GM23338 (cell line): ENCODE measurements around the gene AGAP1. TPM values are rescaled to one million over a fixed set of nuclear protein-coding genes. Genes with fewer than 3 reads are reported as not detected.

Source experiments
- ATAC-seq: fragments of 200-7000 bp; cut with Tn5 transposase; 3 replicates; pipeline ENCODE4 v1.9.1; 2020
- DNase-seq: peaks from one replicate; pipeline ENCODE4 v3.0.0-alpha.2; 2015; ENCODE audit warnings: low spot score
- H2AFZ ChIP-seq: fragments of 200-600 bp; sonication (generic); 2 replicates; pipeline ENCODE4 v1.8.0; 2016; ENCODE audit warnings: antibody characterized with exemption, mild to moderate bottlenecking, moderate library complexity
- H3F3A ChIP-seq: fragments of 200-600 bp; sonication (generic); replicated peaks from 2 replicates; pipeline ENCODE4 v1.8.0; 2017; ENCODE audit warnings: antibody characterized with exemption, mixed run types, low read depth
- H3K27ac ChIP-seq: fragments of 200-600 bp; sonication (generic); 2 replicates; pipeline ENCODE4 v1.6.1; 2016; ENCODE audit warnings: low read depth
- H3K27me3 ChIP-seq: fragments of 200-600 bp; sonication (generic); 2 replicates; pipeline ENCODE4 v1.8.0; 2016; ENCODE audit warnings: mild to moderate bottlenecking, mixed run types, moderate library complexity; ENCODE audit not compliant: insufficient read depth
- H3K36me3 ChIP-seq: fragments of 200-600 bp; sonication (generic); 2 replicates; pipeline ENCODE4 v1.8.0; 2016; ENCODE audit warnings: mild to moderate bottlenecking; ENCODE audit not compliant: insufficient read depth
- H3K4me1 ChIP-seq: fragments of 200-600 bp; sonication (generic); 2 replicates; pipeline ENCODE4 v1.8.0; 2016; ENCODE audit warnings: mild to moderate bottlenecking, moderate library complexity; ENCODE audit not compliant: insufficient read depth
- H3K4me2 ChIP-seq: fragments of 200-600 bp; sonication (generic); 2 replicates; pipeline ENCODE4 v1.7.1; 2017; ENCODE audit warnings: mixed run types
- H3K4me3 ChIP-seq: fragments of 200-600 bp; sonication (generic); 2 replicates; pipeline ENCODE4 v1.6.1; 2016; ENCODE audit warnings: mixed run types
- H3K79me2 ChIP-seq: fragments of 200-600 bp; sonication (generic); replicated peaks from 2 replicates; pipeline ENCODE4 v1.8.0; 2017; ENCODE audit warnings: mild to moderate bottlenecking; ENCODE audit not compliant: insufficient read depth
- H3K9me2 ChIP-seq: fragments of 200-600 bp; sonication (generic); 2 replicates; pipeline ENCODE4 v1.8.0; 2017; ENCODE audit not compliant: insufficient read depth
- H4K20me1 ChIP-seq: fragments of 200-600 bp; sonication (generic); replicated peaks from 2 replicates; pipeline ENCODE4 v1.8.0; 2017; ENCODE audit warnings: mild to moderate bottlenecking; ENCODE audit not compliant: insufficient read depth
- H3K27ac Mint-ChIP-seq: 2 replicates; pipeline ENCODE4 v1.8.0; 2020; ENCODE audit warnings: inconsistent platforms, mild to moderate bottlenecking, moderate library complexity, mixed read lengths
- H3K27me3 Mint-ChIP-seq: 3 replicates; pipeline ENCODE4 v1.8.0; 2022; ENCODE audit warnings: low read depth, mild to moderate bottlenecking, moderate library complexity, mixed read lengths, inconsistent platforms; ENCODE audit not compliant: insufficient read depth, poor library complexity
- H3K36me3 Mint-ChIP-seq: 3 replicates; pipeline ENCODE4 v1.8.0; 2021; ENCODE audit warnings: low read depth, mild to moderate bottlenecking, inconsistent platforms, moderate library complexity, mixed read lengths
- H3K4me1 Mint-ChIP-seq: 3 replicates; pipeline ENCODE4 v1.8.0; 2020; ENCODE audit warnings: mild to moderate bottlenecking, inconsistent platforms, mixed read lengths
- H3K4me3 Mint-ChIP-seq: 3 replicates; pipeline ENCODE4 v1.8.0; 2021; ENCODE audit warnings: moderate library complexity, mild to moderate bottlenecking, inconsistent platforms, mixed read lengths
- H3K9me3 Mint-ChIP-seq: 3 replicates; pipeline ENCODE4 v1.8.0; 2020; ENCODE audit warnings: moderate library complexity, mild to moderate bottlenecking, inconsistent platforms, mixed read lengths
- CTCF ChIP-seq, 2 experiments: fragments of 200-600 bp in 1 of 2; sonication (generic) in 1 of 2; conservative IDR thresholded peaks; 2 replicates each; pipeline versions ENCODE4 v1.5.1 to v1.6.1; 2016 to 2017; ENCODE audit warnings: antibody characterized with exemption in 2 of 2, low read depth in 2 of 2, mild to moderate bottlenecking in 2 of 2, moderate library complexity in 1 of 2
- ETS1 ChIP-seq: IDR thresholded peaks from 2 replicates; pipeline ENCODE4 v1.6.1; 2016; ENCODE audit warnings: antibody characterized with exemption
- EZH2 ChIP-seq: fragments of 200-600 bp; sonication (generic); IDR thresholded peaks from one replicate; pipeline ENCODE4 v1.8.0; 2017; ENCODE audit warnings: antibody characterized with exemption, mild to moderate bottlenecking, low read depth; ENCODE audit not compliant: unreplicated experiment
- JUNB ChIP-seq: IDR thresholded peaks from one replicate; pipeline ENCODE4 v1.6.1; 2016; ENCODE audit warnings: antibody characterized with exemption; ENCODE audit not compliant: unreplicated experiment
- NANOG ChIP-seq: IDR thresholded peaks from 2 replicates; pipeline ENCODE4 v1.6.1; 2016; ENCODE audit warnings: antibody characterized with exemption, borderline replicate concordance
- POLR2AphosphoS5 ChIP-seq: IDR thresholded peaks from 2 replicates; pipeline ENCODE4 v1.6.1; 2016; ENCODE audit warnings: antibody characterized with exemption, low read depth
- REST ChIP-seq: IDR thresholded peaks from one replicate; pipeline ENCODE4 v1.6.1; 2018; ENCODE audit warnings: antibody characterized with exemption; ENCODE audit not compliant: unreplicated experiment
- STAT1 ChIP-seq: IDR thresholded peaks from one replicate; pipeline ENCODE4 v1.6.1; 2016; ENCODE audit warnings: antibody characterized with exemption; ENCODE audit not compliant: unreplicated experiment
- ZNF114 ChIP-seq: fragments of 250-450 bp; sonication (Bioruptor Pico); IDR thresholded peaks from 2 replicates; pipeline ENCODE4 v1.5.0; 2020; ENCODE audit warnings: mild to moderate bottlenecking, moderate library complexity
- ZNF331 ChIP-seq: fragments of 250-450 bp; sonication (Bioruptor Pico); IDR thresholded peaks from 2 replicates; pipeline ENCODE4 v1.5.0; 2020; ENCODE audit warnings: low read depth, mild to moderate bottlenecking, moderate library complexity
- polyA plus RNA-seq: library from polyadenylated mRNA; unstranded; fragments of >200 nt; fragmentation: Nextera tagmentation; extraction: Ambion mirVana; gene quantifications from 2 replicates; pipeline ENCODE4 v1.2.1, GENCODE V29; 2016
- total RNA-seq: library from RNA; depleted of rRNA; stranded (reverse); fragments of >200 nt; shearing (Covaris generic); gene quantifications from 2 replicates; pipeline ENCODE4 v1.2.3, GENCODE V29; 2014

Gene AGAP1
- total and polyA plus RNA-seq, 2 experiments from 2014 or later, result 13.3 to 27.9 TPM

- H3K4me3 Mint-ChIP-seq, result no peak overlapping the region
- Histone ChIP-seq H3K79me2 (peaks cover 97% of the 10 kb centered on the region), H3K4me1 (no peaks in the 10 kb centered on the region; the same call in none of the 2 replicates), H3K9me2 (no peaks in the 10 kb centered on the region), H3K4me3 (no peak overlapping the region), H3K36me3 (no peaks in the 10 kb centered on the region), H4K20me1 (peaks cover 16% of the 10 kb centered on the region), H3F3A (no peaks in the 10 kb centered on the region), H3K27ac (no peak overlapping the region), H3K27me3 (no peaks in the 10 kb centered on the region), H2AFZ (no peak overlapping the region), H3K4me2 (0 out of 2 replicates have a peak overlapping the region, but pooled peaks have one; percentile 14)
- H3K9me3 Mint-ChIP-seq, result no peaks in the 10 kb centered on the region
- H3K27ac Mint-ChIP-seq, result no peak overlapping the region; the same call in 1 of the 2 replicates
- peaks cover 5% of the 10 kb centered on the region for H3K27me3 Mint-ChIP-seq
- no peaks in the 10 kb centered on the region for H3K36me3 Mint-ChIP-seq
- no peak for DNase-seq
- H3K4me1 Mint-ChIP-seq, result peaks cover 49% of the 10 kb centered on the region
- TF ChIP-seq EZH2 (no peak), ZNF114 (CRISPR knock-in tag) (no peak), ETS1 (no peak)
- ATAC-seq, result no peak
Measured at GRCh38 chr2:235611756-235612155, 117.9 kb downstream of the AGAP1 start.

GRCh38 chr2:235612181-235612950, 118.5 kb downstream of the AGAP1 start:
- H3K4me1 Mint-ChIP-seq, result peaks cover 49% of the 10 kb centered on the region
- DNase-seq (no peak), ATAC-seq (no peak)
- no peaks in the 10 kb centered on the region for H3K9me2 ChIP-seq
- H3K9me3 Mint-ChIP-seq, result no peaks in the 10 kb centered on the region
- peaks cover 5% of the 10 kb centered on the region for H3K27me3 Mint-ChIP-seq
- no peak overlapping the region for H2AFZ ChIP-seq
- 0 out of 2 replicates have a peak overlapping the region, but pooled peaks have one; percentile 14 for H3K4me2 ChIP-seq
- no peaks in the 10 kb centered on the region for H3K27me3 ChIP-seq
- H3K79me2 ChIP-seq, result peaks cover 95% of the 10 kb centered on the region
- no peak overlapping the region for H3K27ac ChIP-seq
- H3K36me3 Mint-ChIP-seq, result no peaks in the 10 kb centered on the region
- no peaks in the 10 kb centered on the region for H3F3A ChIP-seq
- no peak overlapping the region; the same call in 1 of the 2 replicates for H3K27ac Mint-ChIP-seq
- no peak overlapping the region for H3K4me3 ChIP-seq
- H4K20me1 ChIP-seq, result peaks cover 16% of the 10 kb centered on the region
- H3K36me3 ChIP-seq, result no peaks in the 10 kb centered on the region
- H3K4me3 Mint-ChIP-seq, result no peak overlapping the region
- H3K4me1 ChIP-seq, result no peaks in the 10 kb centered on the region; the same call in none of the 2 replicates
- TF ChIP-seq JUNB, result no peak
- TF ChIP-seq POLR2AphosphoS5, result no peak
- no peak for TF ChIP-seq CTCF (conservative IDR thresholded peaks at IDR 0.05; ENCODE audit: low read depth in 2 of 2)
- no peak for TF ChIP-seq NANOG
- TF ChIP-seq STAT1, result no peak
- no peak for TF ChIP-seq REST
- TF ChIP-seq ZNF331, result no peak
